NCI-H1436 treated with DMSO at 0.1 percent for 48 hours (cell line): ENCODE measurements around the gene ARRDC2.
"Not testable (repeated sequence)": the region's sequence is repeated elsewhere in the genome, so short reads cannot be mapped to it uniquely, and the experiment has no call there.

Experiments used
- DNase-seq: peaks from one replicate; lab custom pipeline; 2025; lab: John Stamatoyannopoulos, UW

The ARRDC2 gene

DNA sequence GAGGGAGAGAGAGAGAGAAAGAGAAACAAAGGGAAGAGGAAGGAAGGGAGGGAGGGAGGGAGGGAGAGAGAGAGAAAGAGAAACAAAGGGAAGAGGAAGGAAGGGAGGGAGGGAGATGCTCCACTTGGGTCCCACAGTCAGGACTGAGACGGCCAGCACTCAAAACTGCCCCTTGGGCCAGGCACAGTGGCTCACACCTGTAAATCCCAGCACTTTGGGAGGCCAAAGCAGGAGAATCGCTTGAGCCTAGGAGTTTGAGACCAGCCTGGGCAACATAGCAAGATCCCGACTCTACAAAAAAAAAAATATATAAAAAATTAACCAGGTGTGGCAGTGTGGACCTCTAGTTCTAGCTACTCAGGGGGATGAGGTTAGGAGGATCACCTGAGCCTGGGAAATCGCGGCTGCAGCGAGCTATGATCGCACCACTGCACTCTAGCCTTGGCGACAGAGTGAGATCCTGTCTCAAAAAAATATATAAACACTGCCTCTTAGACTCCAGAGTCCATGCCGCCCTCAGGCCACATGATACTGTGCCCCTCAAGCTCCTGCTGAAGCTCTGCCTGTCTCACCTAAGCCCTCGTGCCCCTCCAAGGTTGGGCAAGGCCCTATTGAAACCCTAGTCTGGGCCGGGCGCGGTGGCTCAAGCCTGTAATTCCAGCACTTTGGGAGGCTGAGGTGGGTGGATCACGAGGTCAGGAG lies 8.4 kb downstream of the ARRDC2 start:
- DNase-seq: no peak

DNA sequence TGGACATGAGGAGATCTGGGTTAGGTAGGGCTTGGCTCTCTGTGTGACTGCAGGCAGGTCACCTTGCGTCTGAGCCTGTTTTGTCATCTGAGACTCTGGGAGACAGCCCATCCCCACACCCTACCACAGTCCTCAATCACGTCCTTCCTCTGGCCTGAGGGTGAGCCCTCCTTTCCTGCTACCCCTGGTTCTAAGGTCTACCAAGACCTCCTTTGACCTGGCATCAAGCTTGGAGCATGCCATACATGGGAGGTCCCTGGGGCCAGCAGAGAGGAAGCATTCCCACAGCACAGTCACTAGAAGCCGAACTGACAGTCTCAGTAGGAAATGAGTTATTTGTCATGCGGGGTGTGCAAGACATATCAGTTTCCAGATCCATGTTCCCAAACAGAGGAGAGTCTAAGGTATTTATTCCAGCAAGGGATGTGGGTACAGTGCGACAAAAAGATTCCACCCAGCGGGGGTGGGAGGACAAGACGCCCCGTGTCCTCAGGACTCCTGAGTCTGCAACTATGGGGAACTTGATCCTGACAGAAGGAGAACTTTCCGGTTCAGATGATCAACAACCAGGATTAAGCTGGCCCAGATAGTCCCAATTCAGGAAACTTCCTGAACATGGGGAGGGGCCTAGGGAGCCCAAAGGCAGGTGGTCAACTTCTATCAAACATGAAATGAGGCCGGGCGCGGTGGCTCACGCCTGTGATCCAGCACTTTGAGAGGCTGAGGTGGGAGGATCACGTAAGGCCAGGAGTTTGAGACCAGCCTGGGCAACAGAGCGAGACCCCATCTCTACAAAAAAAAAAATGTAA lies 9.5 kb downstream of the ARRDC2 start:
- no peak for DNase-seq

DNA sequence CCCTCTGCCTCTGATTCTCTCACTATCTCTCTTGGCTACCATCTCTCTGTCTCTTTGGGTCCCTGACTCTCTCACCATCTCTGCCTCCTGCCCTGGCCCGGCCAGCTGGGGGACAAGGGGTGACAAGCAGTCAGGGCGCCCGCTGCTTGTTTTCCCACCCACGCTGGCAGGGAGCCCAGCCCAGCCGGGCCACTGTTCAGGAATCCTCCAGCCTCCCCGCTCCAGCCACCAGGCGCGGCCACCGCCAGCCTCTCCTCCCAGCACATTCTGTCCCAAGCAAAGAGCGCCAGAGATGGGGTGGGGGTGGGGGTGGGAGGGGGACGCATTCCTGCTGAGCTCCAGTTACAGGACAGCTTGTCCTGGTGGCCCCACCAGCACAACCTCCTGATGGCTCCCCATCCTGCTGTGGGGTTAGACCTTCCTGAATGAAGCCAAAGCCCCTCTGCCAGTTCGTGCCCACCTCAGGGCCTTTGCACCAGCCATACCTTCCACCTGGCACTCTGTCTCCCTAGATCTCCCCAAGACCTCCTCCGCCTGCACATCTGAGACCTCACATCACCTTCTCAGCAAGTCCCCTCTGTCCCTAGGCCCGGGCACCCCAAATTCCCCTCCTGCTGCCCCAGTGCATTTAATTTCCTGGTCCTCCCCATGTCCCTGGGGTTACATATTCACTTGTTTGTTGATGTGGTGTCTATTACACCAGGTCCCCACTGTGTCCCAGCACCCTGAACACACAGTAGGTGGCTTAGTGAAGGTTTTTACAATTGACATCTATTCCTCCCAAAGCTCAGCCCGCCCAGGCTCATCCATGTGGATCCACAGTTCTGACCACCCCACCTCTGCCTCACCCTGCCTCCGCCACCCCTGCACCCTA lies 12.5 kb downstream of the ARRDC2 start:
- DNase-seq: no peak

DNA sequence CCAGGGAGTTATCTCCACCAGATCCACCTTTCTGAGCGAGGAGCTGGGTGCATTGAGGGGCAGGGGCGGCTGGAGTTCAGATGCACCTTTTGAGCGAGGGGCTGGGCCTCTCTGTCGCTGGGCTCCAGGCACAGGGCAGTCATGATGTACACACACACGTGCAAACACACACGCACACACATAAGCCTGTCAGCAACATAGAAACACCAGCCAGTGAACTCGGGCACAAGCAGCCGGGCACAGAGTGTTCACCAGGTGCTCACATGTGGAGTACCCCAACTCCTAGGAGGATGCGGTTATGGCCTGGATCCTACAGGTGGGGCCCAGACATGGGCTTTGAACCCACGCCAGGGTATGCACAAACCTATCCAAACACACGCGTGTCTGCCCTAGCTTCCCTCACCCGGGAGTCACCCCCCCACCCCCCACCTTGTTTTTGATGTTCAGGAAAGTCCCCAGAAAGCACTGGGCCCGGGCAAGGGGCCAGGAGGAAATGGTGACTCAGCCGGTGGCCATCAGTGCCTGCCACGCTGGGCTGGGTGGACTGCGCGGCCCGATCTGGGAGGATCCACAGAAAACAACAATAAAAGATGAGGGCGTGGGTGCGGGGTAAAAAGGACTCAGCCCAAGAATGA lies 13.3 kb downstream of the ARRDC2 start:
- DNase-seq: no peak

DNA sequence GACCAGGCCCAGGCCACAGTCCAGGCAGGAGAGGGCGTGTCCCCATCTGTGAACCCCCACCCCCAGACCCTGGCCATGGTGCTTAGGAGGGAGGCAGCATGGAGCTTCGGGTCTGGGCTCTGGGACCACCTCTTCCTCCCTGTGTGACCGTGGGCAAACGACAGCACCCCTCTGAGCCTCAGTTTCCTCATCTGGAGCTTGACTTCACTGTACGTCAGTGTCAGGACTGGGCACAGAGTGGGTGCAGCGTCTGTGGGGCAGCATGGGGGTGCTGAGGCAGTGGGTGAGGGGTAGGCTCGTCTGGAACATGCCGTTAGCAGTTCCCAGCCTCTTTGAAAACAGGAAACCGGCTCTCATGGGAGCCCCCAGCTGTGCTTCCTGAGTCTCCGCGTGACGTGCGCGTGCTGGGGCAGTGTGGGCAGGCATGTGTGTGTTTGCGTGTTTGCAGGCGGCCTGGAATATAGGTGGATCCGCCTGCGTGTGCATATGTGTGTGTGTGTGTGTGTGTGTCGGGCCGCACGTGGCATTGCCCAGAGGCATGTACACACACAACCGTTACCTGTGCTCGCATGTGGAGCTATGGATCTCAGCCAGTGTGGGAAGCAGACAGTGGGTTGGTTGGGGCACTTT lies 15.8 kb downstream of the ARRDC2 start:
- DNase-seq: no peak

DNA sequence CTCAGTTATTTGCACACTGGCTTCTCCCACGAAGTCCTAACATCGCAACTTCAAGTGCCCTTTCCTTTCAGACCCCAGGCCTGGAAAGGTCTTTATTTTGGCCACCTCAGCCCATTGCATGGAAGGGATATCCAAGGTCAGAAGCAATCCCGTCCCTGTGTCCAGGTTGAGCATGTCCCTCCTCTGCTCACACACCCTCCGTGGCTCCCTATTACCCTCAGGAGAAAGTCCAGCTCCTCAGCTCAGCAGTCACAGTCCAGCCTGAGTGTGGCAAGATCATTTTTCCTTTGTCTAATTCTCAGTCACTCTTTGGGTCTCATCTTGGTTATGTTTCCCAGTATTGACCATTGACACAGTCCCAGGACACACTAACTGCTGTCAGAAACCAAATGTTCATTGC lies 19.2 kb downstream of the ARRDC2 start:
- DNase-seq: no peak

DNA sequence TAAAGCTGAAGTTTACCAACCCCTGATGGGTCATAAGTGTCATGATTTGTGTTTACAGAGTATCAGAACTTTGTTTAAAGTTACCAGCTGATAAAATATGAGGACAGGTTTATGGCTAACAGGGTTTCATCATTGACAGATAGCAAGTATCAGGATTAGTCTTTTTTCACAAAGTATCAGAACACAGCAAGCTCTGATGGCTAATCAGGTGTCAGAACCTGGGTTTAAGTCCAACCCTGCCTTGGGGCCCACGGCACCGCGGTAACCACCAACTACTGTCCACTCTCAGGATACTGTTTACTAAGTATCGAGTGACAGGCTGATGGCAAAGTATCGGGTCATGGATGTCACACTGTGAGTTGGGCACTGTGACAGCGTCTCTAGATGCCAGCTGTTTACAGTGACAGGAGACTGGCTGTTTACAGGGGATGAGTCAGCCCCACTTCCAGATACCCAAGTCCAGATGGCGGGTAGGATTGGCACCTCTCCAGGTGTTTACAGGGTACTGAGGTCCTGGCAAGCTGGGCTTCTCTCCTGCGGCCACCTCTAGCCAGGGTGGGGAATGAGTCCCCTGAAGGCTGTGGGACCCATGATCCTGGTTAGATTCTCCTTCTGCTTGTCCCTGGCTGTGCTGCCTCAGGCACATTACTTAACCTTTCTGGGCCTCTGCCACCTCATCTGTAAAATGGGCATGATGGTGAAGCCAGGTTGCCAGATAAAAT lies 21.8 kb downstream of the ARRDC2 start:
- no peak for DNase-seq

DNA sequence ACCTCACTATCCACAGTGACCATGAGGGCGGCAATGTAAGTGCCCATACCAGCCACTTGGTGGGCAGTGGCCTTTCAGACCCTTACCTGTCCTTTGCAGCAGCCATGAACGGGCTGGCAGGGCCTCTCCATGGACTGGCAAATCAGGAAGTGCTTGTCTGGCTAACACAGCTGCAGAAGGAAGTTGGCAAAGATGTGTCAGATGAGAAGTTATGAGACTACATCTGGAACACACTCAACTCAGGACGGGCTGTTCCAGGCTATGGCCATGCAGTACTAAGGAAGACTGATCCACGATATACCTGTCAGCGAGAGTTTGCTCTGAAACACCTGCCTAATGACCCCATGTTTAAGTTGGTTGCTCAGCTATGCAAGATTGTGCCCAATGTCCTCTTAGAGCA lies 23.4 kb downstream of the ARRDC2 start:
- DNase-seq: not testable (repeated sequence)

DNA sequence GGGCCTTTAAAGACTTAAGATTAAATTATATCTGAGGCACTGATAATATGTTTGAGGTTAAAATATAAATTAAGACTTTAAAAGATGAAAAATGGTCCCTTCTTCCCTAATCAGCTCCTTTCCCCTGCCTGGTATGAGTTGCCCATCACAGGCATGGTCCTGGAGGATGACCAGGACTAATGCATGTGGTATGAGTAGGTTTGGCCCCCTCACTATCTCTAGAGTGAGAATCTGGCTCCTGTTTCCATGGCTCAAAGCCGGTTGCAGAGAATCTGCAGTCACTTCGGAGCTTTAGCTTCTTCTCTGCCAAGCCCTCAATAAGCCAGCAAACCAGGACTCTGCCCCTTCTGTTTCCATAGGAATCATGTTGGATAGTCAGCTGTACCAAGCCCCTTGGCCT lies 24.1 kb downstream of the ARRDC2 start:
- DNase-seq: not testable (repeated sequence)

DNA sequence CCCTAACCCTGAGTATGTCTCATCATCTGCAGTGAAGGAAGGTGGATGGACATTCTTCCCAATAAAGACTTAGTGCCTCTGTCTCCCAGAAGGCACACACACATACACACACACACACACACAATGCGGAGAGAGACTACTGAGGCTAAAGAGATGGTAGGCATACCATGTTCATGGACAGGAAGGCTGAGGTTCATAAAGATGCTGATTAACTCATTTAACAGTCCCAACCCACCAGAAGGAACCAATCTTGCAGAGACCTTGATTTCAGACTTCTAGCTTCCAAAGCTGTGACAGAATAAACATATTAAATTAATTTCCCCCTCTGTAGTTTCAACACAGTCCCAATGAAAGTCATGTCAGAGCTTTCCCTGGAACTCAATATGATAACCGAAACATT lies 33.1 kb downstream of the ARRDC2 start:
- DNase-seq: no peak

DNA sequence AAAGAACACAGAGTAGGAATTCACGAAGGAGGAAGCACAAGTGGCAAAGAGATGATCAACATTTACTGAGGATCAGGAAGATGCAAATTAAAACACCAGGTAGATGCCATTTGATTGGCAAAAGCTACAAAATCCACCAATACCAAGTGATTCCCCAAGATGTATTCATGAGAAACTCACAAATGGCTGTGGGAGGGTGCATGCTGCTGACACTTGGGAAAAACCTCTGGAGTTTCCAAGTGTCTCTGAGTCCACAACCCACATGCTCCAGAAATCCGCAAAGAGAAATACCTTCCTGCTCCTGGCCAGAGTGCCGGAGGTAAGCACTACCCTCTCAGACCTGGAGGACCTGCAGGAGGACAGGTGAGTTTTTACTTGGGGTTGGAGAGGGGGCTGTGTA lies 35.7 kb downstream of the ARRDC2 start:
- DNase-seq: no peak

DNA sequence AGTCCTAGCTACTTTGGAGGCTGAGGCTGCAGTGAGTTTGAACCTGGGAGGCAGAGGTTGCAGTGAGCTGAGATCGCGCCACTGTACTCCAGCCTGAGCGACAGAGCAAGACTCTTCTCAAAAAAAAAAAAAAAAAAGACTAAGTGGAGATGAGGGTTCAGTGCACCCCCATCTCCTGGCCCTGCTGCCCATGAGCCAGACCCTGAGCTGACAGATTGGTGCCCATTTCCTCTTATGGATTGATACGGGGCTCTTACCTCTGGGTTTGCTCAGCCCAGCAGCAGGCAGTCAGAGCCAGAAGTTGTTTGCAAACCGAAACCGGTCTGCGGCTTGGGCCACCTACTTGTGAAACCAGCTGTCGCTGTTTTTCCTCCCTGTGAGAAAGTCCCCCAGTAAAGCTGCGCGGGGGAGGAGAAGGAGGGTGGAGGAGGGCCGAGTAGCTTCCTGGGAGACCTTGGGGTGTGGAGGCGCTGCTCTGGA lies 36.9 kb downstream of the ARRDC2 start:
- DNase-seq: no peak

DNA sequence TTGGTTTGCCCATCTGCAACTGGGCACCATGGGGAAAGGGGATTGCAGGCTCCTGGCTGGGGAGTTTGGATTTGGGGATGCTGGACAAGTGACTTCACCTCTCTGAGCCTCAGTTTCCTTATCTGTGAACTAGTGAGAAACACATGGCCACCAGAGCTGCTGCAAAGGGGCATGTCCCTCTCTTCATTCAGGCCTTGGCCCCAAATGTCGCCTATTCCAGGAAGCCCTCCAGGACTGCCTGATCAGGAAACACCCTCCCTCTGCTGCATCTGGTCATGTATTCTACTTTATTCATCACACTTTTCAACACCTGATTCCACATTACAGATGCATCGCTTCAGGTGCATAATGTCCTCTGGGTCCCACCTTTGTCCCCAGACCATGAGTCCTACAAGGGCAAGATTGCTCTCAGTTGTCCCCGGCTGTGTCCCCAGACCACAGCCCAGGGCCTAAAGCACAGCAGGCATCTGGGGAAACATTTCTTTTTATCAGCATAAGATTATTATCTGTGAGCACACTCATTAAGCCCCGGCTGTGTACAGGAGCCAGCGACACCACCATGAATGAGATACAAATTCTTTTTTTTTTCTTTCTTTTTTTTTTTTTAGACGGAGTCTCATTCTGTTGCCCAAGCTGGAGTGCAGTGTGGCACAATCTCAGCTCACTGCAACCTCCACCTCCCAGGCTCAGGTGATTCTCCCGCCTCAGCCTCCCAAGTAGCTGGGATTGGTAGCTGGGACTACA lies 37.5 kb downstream of the ARRDC2 start:
- DNase-seq: no peak

DNA sequence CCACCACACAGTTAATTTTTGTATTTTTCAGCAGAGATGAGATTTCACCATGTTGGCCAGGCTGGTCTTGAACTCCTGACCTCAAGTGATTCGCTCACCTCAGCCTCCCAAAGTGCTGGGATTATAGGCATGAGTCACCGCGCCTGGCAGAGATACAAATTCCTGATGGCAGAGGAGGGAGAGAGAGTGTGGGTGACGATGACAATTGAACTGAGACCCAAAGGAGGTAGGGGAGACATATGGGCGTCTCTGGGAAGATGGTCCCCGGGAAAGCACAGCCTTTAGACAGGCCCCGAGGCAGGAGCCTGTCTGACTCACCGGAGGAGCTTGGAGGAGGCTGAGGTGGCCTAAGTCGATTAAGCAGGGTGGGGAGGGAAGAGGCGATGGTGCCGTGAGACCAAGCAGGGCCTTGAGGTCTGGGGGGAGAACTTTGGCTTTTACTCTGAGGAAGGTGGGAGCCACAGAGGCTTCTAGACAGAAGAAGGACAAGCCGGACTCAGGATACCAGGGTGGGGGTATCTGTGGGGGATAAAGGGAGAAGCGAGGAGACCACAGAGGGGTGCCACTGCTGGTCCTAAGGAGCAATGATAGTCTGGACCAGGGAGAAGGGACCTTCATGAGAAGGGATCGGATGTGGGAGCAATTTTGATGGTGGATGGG lies 38.2 kb downstream of the ARRDC2 start:
- no peak for DNase-seq

DNA sequence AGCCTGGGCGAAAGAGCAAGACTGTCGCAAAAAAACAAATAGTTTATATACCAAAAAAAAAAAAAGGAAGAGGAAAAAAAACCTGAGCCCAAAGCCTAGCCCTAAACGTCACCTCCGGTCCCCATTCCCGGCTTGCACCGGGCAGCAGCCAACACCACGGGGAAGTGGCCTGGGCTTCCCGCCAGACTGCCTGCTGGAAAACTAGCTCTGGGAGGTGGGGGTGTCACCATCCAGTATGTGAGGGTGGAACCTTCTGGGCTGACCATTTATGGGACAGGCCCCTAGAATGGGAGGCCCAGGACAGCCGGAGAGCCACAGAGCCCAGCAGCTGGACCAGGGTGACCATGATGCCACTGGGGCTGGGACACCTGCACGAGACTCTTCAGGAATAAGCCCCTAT lies 41.4 kb downstream of the ARRDC2 start:
- DNase-seq: no peak

DNA sequence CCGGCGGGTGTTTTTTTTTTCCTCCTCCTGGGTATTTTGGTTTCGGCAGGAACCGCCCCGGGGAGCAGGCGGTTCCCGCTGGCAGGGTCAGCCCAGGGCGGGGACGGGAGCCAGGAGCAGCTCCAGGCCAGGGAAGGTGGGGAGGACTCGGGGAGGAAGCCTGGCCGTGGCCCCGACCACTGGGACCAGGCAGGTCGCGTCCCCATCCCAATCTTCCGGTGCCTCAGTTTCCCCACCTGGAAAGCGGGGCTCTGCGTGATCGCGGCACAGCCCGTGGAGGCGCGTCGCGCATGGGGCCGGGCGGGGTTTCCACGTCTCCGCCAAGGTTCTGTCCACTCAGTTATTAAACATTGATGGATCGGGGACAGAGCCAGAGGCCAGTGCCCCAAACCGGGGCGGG lies 43.9 kb downstream of the ARRDC2 start:
- no peak for DNase-seq

DNA sequence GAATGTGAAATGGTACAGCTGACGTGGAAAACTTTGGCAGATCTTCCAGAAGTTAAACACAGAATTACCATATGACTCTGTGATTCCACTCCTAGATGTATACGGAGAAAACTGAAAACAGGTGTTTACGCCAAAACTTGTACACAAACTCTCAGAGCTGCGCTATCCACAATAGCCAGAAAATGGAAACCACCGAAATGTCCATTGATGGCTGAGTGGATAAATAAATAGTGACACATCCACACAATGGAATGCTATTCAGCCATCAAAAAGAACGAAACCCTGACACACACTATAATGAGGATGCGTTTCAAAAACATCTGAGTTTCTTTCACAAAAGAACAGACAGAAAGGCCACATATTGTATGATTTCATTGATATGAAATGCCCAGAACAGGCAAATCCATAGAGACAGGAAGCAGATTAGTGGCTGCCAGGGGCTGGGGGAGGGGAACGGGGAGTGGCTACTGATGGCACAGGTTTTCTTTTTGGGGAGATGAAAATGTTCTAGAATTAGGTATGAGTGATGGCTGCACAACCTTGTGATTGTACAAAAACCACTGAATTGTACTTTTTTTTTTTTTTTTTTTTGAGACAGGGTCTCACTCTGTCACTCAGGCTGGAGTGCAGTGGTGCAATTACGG lies 45.7 kb downstream of the ARRDC2 start:
- no peak for DNase-seq

DNA sequence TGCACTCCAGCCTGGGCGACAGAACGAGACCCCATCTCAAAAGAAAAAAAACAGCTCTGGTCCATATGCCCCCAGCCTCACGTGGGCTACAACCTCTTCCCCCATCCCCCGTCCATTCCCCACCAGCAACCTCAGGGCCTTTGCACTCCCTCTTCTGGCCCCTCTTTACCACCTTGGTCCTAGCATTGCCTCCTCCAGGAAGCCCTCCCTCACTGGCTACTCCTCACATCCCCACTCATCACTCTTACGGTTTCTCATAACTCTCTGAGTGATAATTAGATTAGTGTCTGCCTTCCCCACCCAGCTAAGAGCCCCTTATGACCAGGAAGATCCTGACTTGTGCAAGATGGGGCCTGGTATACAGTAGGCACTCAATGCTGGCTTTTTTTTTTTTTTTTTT lies 48.0 kb downstream of the ARRDC2 start:
- DNase-seq: no peak

DNA sequence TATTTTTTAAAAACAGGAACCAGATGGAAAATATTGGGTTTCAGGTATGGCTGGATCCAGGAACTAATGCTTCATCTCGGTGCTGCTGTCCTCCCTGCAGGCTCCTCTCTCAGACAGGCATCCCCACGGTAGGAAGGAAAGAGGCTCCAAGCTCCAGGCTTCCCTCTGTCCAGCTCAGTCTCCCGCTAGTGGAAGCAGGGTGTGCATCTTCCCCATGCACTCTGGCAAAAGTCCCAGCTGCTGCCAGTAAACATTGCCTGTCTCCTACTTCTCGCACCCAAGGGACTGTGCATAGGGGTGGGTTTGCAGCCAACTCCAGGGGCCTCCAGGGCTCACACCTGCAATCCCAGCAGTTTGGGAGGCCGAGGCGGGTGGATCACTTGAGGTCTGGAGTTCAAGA lies 49.6 kb downstream of the ARRDC2 start:
- DNase-seq: no peak
